ENCODE data around the gene TSPAN17. TPM values are rescaled to one million over a fixed set of nuclear protein-coding genes. Genes with fewer than 3 reads are reported as not detected.

The TSPAN17 gene
- total and polyA plus RNA-seq, 9 of the 15 experiments (the other 6 are each of a cell fraction or from before 2014, with no cell fraction given): 0.73 to 58.3 (median 34.5) TPM

DNA sequence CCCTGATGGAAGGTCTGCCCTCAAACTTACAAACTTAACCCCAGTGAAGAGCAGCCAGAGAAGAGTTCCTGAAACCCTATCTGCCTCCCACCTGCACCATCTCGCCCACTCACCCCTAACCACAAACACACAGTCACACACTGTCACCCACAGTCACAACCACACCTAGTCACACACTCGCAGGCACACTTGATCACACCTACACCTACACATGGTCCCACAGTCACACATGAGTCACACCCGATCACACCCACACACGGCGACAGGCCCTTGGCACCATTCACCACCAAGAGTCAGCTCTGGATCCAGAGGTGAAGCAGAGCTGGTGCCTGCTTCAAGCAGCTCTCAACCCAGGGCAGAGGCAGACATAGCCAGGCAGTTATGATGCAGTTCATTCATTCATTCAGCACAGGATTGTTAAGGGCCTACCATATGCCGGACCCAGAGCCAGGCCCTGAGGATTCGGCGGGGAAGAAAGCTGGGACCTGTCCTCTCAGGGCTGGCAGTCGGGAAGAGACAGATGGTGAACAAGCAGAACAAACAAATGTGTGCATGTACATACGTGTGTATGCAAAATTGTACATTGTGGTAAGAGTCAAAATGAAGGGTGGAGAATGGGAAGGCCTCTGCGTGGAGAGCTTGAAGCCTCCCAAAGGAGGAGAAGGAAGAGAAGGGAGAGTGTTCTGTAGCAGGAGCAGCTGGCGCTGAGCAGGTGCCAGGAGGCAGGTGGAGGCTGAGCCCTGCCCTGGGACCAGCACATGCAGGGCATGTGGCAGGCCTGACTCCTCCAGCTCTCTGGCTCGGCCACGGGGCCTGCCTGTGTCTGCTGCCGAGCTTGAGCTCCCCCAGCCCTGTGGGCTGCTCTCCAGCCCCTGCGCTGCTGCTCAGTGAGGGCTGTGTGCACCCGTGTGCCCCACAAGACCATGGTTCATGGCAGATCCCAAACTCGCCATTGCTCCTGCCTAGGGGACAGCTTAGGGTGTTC lies 6.4 kb downstream of the TSPAN17 start (continued):
- TF ChIP-seq, protein P1, sequence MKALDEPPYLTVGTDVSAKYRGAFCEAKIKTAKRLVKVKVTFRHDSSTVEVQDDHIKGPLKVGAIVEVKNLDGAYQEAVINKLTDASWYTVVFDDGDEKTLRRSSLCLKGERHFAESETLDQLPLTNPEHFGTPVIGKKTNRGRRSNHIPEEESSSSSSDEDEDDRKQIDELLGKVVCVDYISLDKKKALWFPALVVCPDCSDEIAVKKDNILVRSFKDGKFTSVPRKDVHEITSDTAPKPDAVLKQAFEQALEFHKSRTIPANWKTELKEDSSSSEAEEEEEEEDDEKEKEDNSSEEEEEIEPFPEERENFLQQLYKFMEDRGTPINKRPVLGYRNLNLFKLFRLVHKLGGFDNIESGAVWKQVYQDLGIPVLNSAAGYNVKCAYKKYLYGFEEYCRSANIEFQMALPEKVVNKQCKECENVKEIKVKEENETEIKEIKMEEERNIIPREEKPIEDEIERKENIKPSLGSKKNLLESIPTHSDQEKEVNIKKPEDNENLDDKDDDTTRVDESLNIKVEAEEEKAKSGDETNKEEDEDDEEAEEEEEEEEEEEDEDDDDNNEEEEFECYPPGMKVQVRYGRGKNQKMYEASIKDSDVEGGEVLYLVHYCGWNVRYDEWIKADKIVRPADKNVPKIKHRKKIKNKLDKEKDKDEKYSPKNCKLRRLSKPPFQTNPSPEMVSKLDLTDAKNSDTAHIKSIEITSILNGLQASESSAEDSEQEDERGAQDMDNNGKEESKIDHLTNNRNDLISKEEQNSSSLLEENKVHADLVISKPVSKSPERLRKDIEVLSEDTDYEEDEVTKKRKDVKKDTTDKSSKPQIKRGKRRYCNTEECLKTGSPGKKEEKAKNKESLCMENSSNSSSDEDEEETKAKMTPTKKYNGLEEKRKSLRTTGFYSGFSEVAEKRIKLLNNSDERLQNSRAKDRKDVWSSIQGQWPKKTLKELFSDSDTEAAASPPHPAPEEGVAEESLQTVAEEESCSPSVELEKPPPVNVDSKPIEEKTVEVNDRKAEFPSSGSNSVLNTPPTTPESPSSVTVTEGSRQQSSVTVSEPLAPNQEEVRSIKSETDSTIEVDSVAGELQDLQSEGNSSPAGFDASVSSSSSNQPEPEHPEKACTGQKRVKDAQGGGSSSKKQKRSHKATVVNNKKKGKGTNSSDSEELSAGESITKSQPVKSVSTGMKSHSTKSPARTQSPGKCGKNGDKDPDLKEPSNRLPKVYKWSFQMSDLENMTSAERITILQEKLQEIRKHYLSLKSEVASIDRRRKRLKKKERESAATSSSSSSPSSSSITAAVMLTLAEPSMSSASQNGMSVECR (CRISPR knock-in tag; IDR thresholded peaks at IDR 0.05): no peak
- no peak for TF ChIP-seq TARDBP (IDR thresholded peaks at IDR 0.05)
- no peak for TF ChIP-seq NRF1 (conservative IDR thresholded peaks at IDR 0.05 in 1 of 2, IDR thresholded peaks at IDR 0.05 in 1 of 2)
- TF ChIP-seq EGR1 (conservative IDR thresholded peaks at IDR 0.05): peak; percentile 99
- TF ChIP-seq ESRRA (IDR thresholded peaks at IDR 0.05; ENCODE audit: borderline replicate concordance, low read depth): no peak
- TF ChIP-seq, protein P2, sequence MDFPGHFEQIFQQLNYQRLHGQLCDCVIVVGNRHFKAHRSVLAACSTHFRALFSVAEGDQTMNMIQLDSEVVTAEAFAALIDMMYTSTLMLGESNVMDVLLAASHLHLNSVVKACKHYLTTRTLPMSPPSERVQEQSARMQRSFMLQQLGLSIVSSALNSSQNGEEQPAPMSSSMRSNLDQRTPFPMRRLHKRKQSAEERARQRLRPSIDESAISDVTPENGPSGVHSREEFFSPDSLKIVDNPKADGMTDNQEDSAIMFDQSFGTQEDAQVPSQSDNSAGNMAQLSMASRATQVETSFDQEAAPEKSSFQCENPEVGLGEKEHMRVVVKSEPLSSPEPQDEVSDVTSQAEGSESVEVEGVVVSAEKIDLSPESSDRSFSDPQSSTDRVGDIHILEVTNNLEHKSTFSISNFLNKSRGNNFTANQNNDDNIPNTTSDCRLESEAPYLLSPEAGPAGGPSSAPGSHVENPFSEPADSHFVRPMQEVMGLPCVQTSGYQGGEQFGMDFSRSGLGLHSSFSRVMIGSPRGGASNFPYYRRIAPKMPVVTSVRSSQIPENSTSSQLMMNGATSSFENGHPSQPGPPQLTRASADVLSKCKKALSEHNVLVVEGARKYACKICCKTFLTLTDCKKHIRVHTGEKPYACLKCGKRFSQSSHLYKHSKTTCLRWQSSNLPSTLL (IDR thresholded peaks at IDR 0.05): no peak
- no peak for TF ChIP-seq CREBBP (IDR thresholded peaks at IDR 0.05; ENCODE audit: low read depth, low read length)
- no peak for TF ChIP-seq ZNF766 (CRISPR knock-in tag; conservative IDR thresholded peaks at IDR 0.05)
- TF ChIP-seq PHTF2 (CRISPR knock-in tag; IDR thresholded peaks at IDR 0.05): no peak
- TF ChIP-seq ZNF282 (CRISPR knock-in tag; IDR thresholded peaks at IDR 0.05): no peak
- TF ChIP-seq ZNF764 (CRISPR knock-in tag; IDR thresholded peaks at IDR 0.05; ENCODE audit: low read depth): no peak
- no peak for TF ChIP-seq BRCA1 (IDR thresholded peaks at IDR 0.05)
- TF ChIP-seq BRCA1 (CRISPR knock-in tag; IDR thresholded peaks at IDR 0.05): no peak
- peak; percentile 18; the same call in 1 of the 2 replicates for TF ChIP-seq ZNF24 (IDR thresholded peaks at IDR 0.05)
- no peak for TF ChIP-seq ZNF408 (CRISPR knock-in tag; IDR thresholded peaks at IDR 0.05; ENCODE audit: low read depth)
- TF ChIP-seq CBFA2T3 (IDR thresholded peaks at IDR 0.05): peak; percentile 62
- TF ChIP-seq ZFP36 (IDR thresholded peaks at IDR 0.05; ENCODE audit: low read depth, low read length, partially characterized antibody): no peak
- TF ChIP-seq, protein P3, sequence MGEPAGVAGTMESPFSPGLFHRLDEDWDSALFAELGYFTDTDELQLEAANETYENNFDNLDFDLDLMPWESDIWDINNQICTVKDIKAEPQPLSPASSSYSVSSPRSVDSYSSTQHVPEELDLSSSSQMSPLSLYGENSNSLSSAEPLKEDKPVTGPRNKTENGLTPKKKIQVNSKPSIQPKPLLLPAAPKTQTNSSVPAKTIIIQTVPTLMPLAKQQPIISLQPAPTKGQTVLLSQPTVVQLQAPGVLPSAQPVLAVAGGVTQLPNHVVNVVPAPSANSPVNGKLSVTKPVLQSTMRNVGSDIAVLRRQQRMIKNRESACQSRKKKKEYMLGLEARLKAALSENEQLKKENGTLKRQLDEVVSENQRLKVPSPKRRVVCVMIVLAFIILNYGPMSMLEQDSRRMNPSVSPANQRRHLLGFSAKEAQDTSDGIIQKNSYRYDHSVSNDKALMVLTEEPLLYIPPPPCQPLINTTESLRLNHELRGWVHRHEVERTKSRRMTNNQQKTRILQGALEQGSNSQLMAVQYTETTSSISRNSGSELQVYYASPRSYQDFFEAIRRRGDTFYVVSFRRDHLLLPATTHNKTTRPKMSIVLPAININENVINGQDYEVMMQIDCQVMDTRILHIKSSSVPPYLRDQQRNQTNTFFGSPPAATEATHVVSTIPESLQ (CRISPR knock-in tag; IDR thresholded peaks at IDR 0.05): no peak
